ENCODE measurements around the gene SUGP1. TPM values are rescaled to one million over a fixed set of nuclear protein-coding genes. Genes with fewer than 3 reads are reported as not detected.
"Not testable (repeated sequence)": the region's sequence is repeated elsewhere in the genome, so short reads cannot be mapped to it uniquely, and the experiment has no call there.

SUGP1 gene
- total RNA-seq, 2 donors from 2014 or later: 13.5 to 16.3 TPM

GRCh38 chr19:19257137-19257536, 63.2 kb downstream of the SUGP1 start:
- ATAC-seq: no peak
- peaks cover 0 to 3% of the 10 kb centered on the region in 2 donors for H3K27me3 ChIP-seq
- intact Hi-C loops (cut with DNase I): no loop called here

GRCh38 chr19:19256072-19256969, 64.0 kb downstream of the SUGP1 start:
- TF ChIP-seq, protein P1, sequence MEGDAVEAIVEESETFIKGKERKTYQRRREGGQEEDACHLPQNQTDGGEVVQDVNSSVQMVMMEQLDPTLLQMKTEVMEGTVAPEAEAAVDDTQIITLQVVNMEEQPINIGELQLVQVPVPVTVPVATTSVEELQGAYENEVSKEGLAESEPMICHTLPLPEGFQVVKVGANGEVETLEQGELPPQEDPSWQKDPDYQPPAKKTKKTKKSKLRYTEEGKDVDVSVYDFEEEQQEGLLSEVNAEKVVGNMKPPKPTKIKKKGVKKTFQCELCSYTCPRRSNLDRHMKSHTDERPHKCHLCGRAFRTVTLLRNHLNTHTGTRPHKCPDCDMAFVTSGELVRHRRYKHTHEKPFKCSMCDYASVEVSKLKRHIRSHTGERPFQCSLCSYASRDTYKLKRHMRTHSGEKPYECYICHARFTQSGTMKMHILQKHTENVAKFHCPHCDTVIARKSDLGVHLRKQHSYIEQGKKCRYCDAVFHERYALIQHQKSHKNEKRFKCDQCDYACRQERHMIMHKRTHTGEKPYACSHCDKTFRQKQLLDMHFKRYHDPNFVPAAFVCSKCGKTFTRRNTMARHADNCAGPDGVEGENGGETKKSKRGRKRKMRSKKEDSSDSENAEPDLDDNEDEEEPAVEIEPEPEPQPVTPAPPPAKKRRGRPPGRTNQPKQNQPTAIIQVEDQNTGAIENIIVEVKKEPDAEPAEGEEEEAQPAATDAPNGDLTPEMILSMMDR (IDR thresholded peaks at IDR 0.05): no peak
- TF ChIP-seq POLR2A (IDR thresholded peaks at IDR 0.05): no peak
- no peak overlapping the region for H3K4me3 ChIP-seq
- intact Hi-C loops (cut with DNase I): no loop called here
- no peaks in the 10 kb centered on the region for H3K4me1 ChIP-seq
- H3K36me3 ChIP-seq (replicated peaks in 1 of 2; ENCODE audit: insufficient read depth in 1 of 2, low read depth in 2 of 2): no peaks in the 10 kb centered on the region
- peaks cover 0 to 3% of the 10 kb centered on the region in 2 donors for H3K27me3 ChIP-seq
- no peak overlapping the region for H3K27ac ChIP-seq
- no peaks in the 10 kb centered on the region for H3K9me3 ChIP-seq
- DNase-seq: no peak
- WGBS, 2 donors: 44 to 60% methylated on average over 16 to 17 of the region's 17 CpGs
- no peak for ATAC-seq

More at GRCh38 chr19:19257137-19257536, 63.2 kb downstream of the SUGP1 start:
- H3K4me1 ChIP-seq: no peaks in the 10 kb centered on the region
- H3K9me3 ChIP-seq: no peaks in the 10 kb centered on the region
- DNase-seq: peak in 1 of 4 donors; percentile 41
- no peaks in the 10 kb centered on the region for H3K36me3 ChIP-seq (replicated peaks in 1 of 2; ENCODE audit: insufficient read depth in 1 of 2, low read depth in 2 of 2)
- TF ChIP-seq, protein P1 (IDR thresholded peaks at IDR 0.05): no peak
- TF ChIP-seq POLR2A (IDR thresholded peaks at IDR 0.05): no peak
- 43 to 54% methylated on average over 2 to 14 of the region's 14 CpGs for WGBS, 2 donors
- H3K4me3 ChIP-seq: no peak overlapping the region
- H3K27ac ChIP-seq: no peak overlapping the region

DNA sequence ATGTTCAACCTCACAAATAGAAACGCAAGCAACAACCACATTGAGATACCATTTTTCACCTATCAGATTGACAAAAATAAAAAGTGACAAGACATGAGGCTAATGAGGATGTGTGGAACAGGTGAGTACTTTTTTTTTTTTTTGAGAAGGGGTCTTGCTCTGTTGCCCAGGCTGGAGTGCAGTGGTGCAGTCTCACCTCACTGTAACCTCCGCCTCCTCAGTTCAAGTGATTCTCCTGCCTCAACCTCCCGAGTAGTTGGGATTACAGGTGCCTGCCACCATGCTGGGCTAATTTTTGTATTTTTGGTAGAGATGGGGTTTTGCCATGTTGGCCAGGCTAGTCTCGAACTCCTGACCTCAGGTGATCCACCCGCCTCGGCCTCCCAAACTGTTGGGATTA, 66.9 kb downstream of the SUGP1 start:
- H3K27me3 ChIP-seq; H3K27ac ChIP-seq; ATAC-seq; H3K4me1 ChIP-seq; H3K36me3 ChIP-seq (replicated peaks in 1 of 2; ENCODE audit: insufficient read depth in 1 of 2, low read depth in 2 of 2); intact Hi-C loops (cut with DNase I); H3K4me3 ChIP-seq; DNase-seq; H3K9me3 ChIP-seq: not testable (repeated sequence)
- 73 to 80% methylated on average over 6 of the region's 6 CpGs for WGBS, 2 donors

DNA sequence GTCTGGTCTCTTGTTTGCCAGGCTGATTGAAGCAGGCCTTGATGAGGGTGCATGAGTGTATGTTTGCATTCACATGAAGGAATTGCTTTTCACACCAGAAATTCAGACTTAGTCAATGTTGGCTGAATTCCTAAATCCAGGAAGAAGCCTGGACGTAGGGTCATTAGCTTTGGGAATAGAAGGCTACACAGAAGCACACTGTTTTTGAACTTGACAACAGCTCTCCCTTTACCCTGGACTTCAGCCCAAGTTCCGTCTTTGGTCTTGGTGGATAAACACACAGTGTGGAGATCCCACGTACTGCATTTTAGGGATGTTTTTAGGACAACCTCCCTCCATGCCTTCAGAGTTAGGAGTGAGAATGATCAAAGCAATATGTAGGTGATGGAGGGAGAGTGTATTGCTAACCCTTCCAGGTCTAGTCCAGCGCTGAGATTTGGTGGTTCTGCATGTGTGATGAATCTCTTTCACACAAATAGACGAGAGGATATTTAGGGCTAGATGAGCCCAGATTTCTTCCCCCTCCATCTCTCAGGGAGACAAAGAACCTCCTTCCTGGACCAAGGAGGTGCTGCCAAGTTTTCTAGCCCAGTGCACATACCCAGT, 70.0 kb downstream of the SUGP1 start:
- DNase-seq (no peak), ATAC-seq (no peak)
- 23 to 31% methylated on average over 5 of the region's 5 CpGs for WGBS, 2 donors
- no peaks in the 10 kb centered on the region for H3K36me3 ChIP-seq (replicated peaks in 1 of 2; ENCODE audit: insufficient read depth in 1 of 2, low read depth in 2 of 2)
- H3K9me3 ChIP-seq: no peaks in the 10 kb centered on the region
- intact Hi-C loops (cut with DNase I): no loop called here
- no peaks in the 10 kb centered on the region for H3K4me1 ChIP-seq
- H3K27me3 ChIP-seq: no peaks in the 10 kb centered on the region
- H3K27ac ChIP-seq: no peak overlapping the region
- no peak overlapping the region for H3K4me3 ChIP-seq
- no peak for TF ChIP-seq POLR2A (IDR thresholded peaks at IDR 0.05)
- TF ChIP-seq, protein P1 (IDR thresholded peaks at IDR 0.05): no peak

DNA sequence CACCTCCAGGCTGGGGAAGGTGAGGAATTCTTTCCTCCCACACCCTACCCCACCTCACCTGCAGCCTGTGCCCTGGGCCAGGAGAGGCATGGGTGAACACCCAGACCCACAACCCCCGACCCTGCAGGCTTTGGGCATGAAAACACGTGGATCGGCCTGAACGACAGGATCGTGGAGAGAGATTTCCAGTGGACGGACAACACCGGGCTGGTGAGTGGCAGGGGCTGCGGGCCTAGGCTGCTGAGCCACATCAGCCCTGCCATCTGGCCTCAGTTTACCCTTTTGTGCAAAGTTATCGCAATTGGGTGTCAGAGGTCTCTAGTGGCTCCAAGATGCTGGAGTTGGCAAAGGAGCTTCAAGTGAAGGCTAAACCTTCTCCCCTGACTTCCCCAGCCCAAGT, 79.8 kb downstream of the SUGP1 start:
- intact Hi-C loops (cut with DNase I): no loop called here
- ATAC-seq: no peak
- Histone ChIP-seq H3K27me3 (peaks cover 0 to 8% of the 10 kb centered on the region in 2 donors), H3K36me3 (replicated peaks in 1 of 2; ENCODE audit: insufficient read depth in 1 of 2, low read depth in 2 of 2) (no peaks in the 10 kb centered on the region), H3K9me3 (no peaks in the 10 kb centered on the region), H3K4me1 (no peaks in the 10 kb centered on the region), H3K27ac (no peak overlapping the region), H3K4me3 (no peak overlapping the region)
- DNase-seq: no peak
- 62 to 64% methylated on average over 8 to 9 of the region's 9 CpGs for WGBS, 2 donors
- no peak for TF ChIP-seq POLR2A (IDR thresholded peaks at IDR 0.05)
- TF ChIP-seq, protein P1 (IDR thresholded peaks at IDR 0.05): no peak

Data from body of pancreas (tissue), 4 donors.